ENCODE measurements around the gene TSNAXIP1.

GRCh38 chr16:67865318-67865717, 58.6 kb downstream of the TSNAXIP1 start:
- TF ChIP-seq SP2 (tag by site-specific recombination; IDR thresholded peaks at IDR 0.05) (no peak), ZBTB20 (tag by site-specific recombination; IDR thresholded peaks at IDR 0.05) (no peak), KLF10 (tag by site-specific recombination; IDR thresholded peaks at IDR 0.05) (no peak), CTCF (tag by site-specific recombination; IDR thresholded peaks at IDR 0.05) (peak; percentile 50), ZNF202 (tag by site-specific recombination; IDR thresholded peaks at IDR 0.05; ENCODE audit: borderline replicate concordance) (no peak), ZNF585B (tag by site-specific recombination; IDR thresholded peaks at IDR 0.05) (no peak), OVOL3 (tag by site-specific recombination; IDR thresholded peaks at IDR 0.05) (no peak), ZSCAN16 (tag by site-specific recombination; IDR thresholded peaks at IDR 0.05) (no peak), YY1 (tag by site-specific recombination; IDR thresholded peaks at IDR 0.05) (no peak), ZNF26 (tag by site-specific recombination; IDR thresholded peaks at IDR 0.05) (no peak), ZNF274 (IDR thresholded peaks at IDR 0.05; ENCODE audit: low read length) (no peak), ZNF274 (tag by site-specific recombination; IDR thresholded peaks at IDR 0.05; ENCODE audit: borderline replicate concordance) (no peak)

Measured in HEK293 (cell line).